Endothelial cell of umbilical vein (primary cell): ENCODE data around the gene LYRM1. TPM values are rescaled to one million over a fixed set of nuclear protein-coding genes. Genes with fewer than 3 reads are reported as not detected.

ENCODE experiments used
- BruUV-seq: library from RNA; stranded (reverse); fragments of 400-500 nt; replicated peaks from 2 replicates; lab custom pipeline; 2021; lab: Mats Ljungman, UMichigan
- CTCF ChIA-PET: fragments of 300-600, 350-600 bp; sonication (Branson Sonifier 250); formaldehyde crosslinking; loops from one replicate; lab custom pipeline; 2021; ENCODE audit warnings: antibody characterized with exemption, inconsistent platforms; lab: Charles Lee
- POLR2A ChIA-PET: fragments of 300-600, 350-600 bp; sonication (Branson Sonifier 250); formaldehyde crosslinking; loops from one replicate; lab custom pipeline; 2021; ENCODE audit warnings: antibody characterized with exemption, inconsistent platforms; lab: Charles Lee
- DNase-seq: peaks from one replicate; pipeline ENCODE4 v3.0.0-alpha.2; 2011; ENCODE audit warnings: low read depth, low spot score
- FAIRE-seq: peaks from 2 replicates; lab custom pipeline; 2011; peaks lifted over from hg19 to GRCh38; lab: Jason Lieb, UNC
- H2AFZ ChIP-seq: 2 replicates; pipeline ENCODE4 v1.6.0; 2012; ENCODE audit warnings: low read depth, low read length, control low read depth, inconsistent platforms
- H3K27ac ChIP-seq: 2 replicates; pipeline ENCODE4 v1.5.1; 2011; ENCODE audit warnings: low read depth, mild to moderate bottlenecking, control low read depth, low read length, moderate library complexity; ENCODE audit not compliant: insufficient read depth
- H3K27me3 ChIP-seq, 2 experiments: 2 replicates each; pipeline versions ENCODE4 v1.6.0 to v1.6.1; 2011; ENCODE audit warnings: low read length in 2 of 2, mixed read lengths in 1 of 2; ENCODE audit not compliant: control insufficient read depth in 2 of 2, insufficient read depth in 2 of 2
- H3K36me3 ChIP-seq, 2 experiments: 2 replicates in 1 of 2; 3 replicates in 1 of 2; pipeline ENCODE4 v1.5.1; 2011; ENCODE audit warnings: low read length in 2 of 2, mild to moderate bottlenecking in 1 of 2, moderate library complexity in 1 of 2; ENCODE audit not compliant: control insufficient read depth in 2 of 2, insufficient read depth in 2 of 2; ENCODE audit errors: extremely low read depth in 1 of 2
- H3K4me1 ChIP-seq: 3 replicates; pipeline ENCODE4 v1.5.1; 2011; ENCODE audit warnings: mild to moderate bottlenecking, low read length; ENCODE audit not compliant: control insufficient read depth, insufficient read depth; ENCODE audit errors: extremely low read depth
- H3K4me2 ChIP-seq: 2 replicates; pipeline ENCODE4 v1.6.1; 2011; ENCODE audit warnings: low read length, control low read depth, mixed read lengths; ENCODE audit not compliant: insufficient read depth
- H3K4me3 ChIP-seq, 3 experiments: fragments of 200-600 bp in 1 of 3; sonication (generic), shearing (Covaris generic) in 1 of 3; replicated peaks in 1 of 3; 2 replicates each; pipeline ENCODE4 v1.5.1; 2011 to 2016; ENCODE audit warnings: control low read depth in 3 of 3, low read length in 3 of 3, mild to moderate bottlenecking in 2 of 3, inconsistent platforms in 1 of 3, low read depth in 1 of 3, moderate library complexity in 1 of 3; ENCODE audit not compliant: insufficient read depth in 1 of 3
- H3K79me2 ChIP-seq: 2 replicates; pipeline ENCODE4 v1.6.0; 2012; ENCODE audit warnings: low read length, inconsistent platforms; ENCODE audit not compliant: control insufficient read depth, insufficient read depth
- H3K9ac ChIP-seq: replicated peaks from 2 replicates; pipeline ENCODE3; 2011; ENCODE audit warnings: low read length, control low read depth; ENCODE audit not compliant: insufficient read depth; ENCODE audit errors: extremely low read depth
- H3K9me1 ChIP-seq: replicated peaks from 3 replicates; pipeline ENCODE4 v1.6.0; 2011; ENCODE audit warnings: mild to moderate bottlenecking, low read length; ENCODE audit not compliant: control insufficient read depth, insufficient read depth; ENCODE audit errors: extremely low read depth
- H3K9me3 ChIP-seq: replicated peaks from 2 replicates; pipeline ENCODE4 v1.5.1; 2012; ENCODE audit warnings: low read length, inconsistent platforms; ENCODE audit not compliant: control insufficient read depth, insufficient read depth
- H4K20me1 ChIP-seq: replicated peaks from 2 replicates; pipeline ENCODE3; 2011; ENCODE audit warnings: mild to moderate bottlenecking, low read length; ENCODE audit not compliant: control insufficient read depth, insufficient read depth; ENCODE audit errors: extremely low read depth
- EZH2 ChIP-seq: IDR thresholded peaks from 2 replicates; pipeline ENCODE4 v1.6.1; 2012; ENCODE audit warnings: borderline replicate concordance, low read depth, mild to moderate bottlenecking, moderate library complexity, low read length, inconsistent platforms; ENCODE audit not compliant: severe bottlenecking
- FOS ChIP-seq: IDR thresholded peaks from 2 replicates; pipeline ENCODE4 v1.6.1; 2011; ENCODE audit warnings: mild to moderate bottlenecking, low read length, moderate library complexity, borderline replicate concordance; ENCODE audit not compliant: insufficient read depth
- GATA2 ChIP-seq: IDR thresholded peaks from 2 replicates; pipeline ENCODE4 v1.7.0; 2011; ENCODE audit warnings: low read depth, mild to moderate bottlenecking, moderate library complexity, mixed read lengths, low read length; ENCODE audit not compliant: insufficient read length, insufficient read depth
- JUN ChIP-seq: IDR thresholded peaks from 2 replicates; pipeline ENCODE4 v1.6.1; 2011; ENCODE audit warnings: borderline replicate concordance, low read depth; ENCODE audit not compliant: insufficient read length, insufficient read depth
- MYC ChIP-seq: IDR thresholded peaks from one replicate; pipeline ENCODE4 v1.6.1; 2011; ENCODE audit warnings: mild to moderate bottlenecking, low read depth, low read length
- POLR2A ChIP-seq: IDR thresholded peaks from 2 replicates; pipeline ENCODE4 v1.6.1; 2012; ENCODE audit warnings: low read depth, mild to moderate bottlenecking, control low read depth, low read length
- POLR2AphosphoS5 ChIP-seq: IDR thresholded peaks from 2 replicates; pipeline ENCODE4 v1.6.1; 2012; ENCODE audit warnings: low read depth, mild to moderate bottlenecking, control low read depth, low read length, moderate library complexity; ENCODE audit not compliant: insufficient read depth
- dilution Hi-C: fragments of 300-500 bp; cut with MboI; formaldehyde crosslinking; loops from one replicate; pipeline ENCODE4 v1.15.0; 2019; ENCODE audit warnings: low sequenced_read_pairs; ENCODE audit not compliant: extremely low pct_ligation_motif_present
- intact Hi-C: fragments of 100-400 bp; cut with micrococcal nuclease; formaldehyde crosslinking; loops from one replicate; pipeline ENCODE4 v1.10.0; 2022
- polyA plus RNA-seq, 4 experiments: library from polyadenylated mRNA; depleted of rRNA in 3 of 4; stranded (reverse) in 3 of 4; unstranded in 1 of 4; fragments of >200 nt; gene quantifications; 2 replicates each; pipeline versions ENCODE4 v1.2.1 to v1.2.3, GENCODE V29; 2011 to 2012; ENCODE audit warnings: missing spikeins in 1 of 4
- total RNA-seq: library from RNA; stranded (reverse); gene quantifications from 2 replicates; pipeline ENCODE4 v1.2.3, GENCODE V29; 2021
- TF ChIP-seq, protein P1 (sequence below), 2 donors: IDR thresholded peaks; 1 replicate in 1 of 2; 2 replicates in 1 of 2; pipeline ENCODE4 v1.5.1; 2011; ENCODE audit warnings: low read length in 2 of 2, mild to moderate bottlenecking in 2 of 2, moderate library complexity in 2 of 2, control low read depth in 1 of 2, inconsistent platforms in 1 of 2, low read depth in 1 of 2; ENCODE audit not compliant: insufficient read depth in 1 of 2; ENCODE audit errors: extremely low read depth in 1 of 2
- TF ChIP-seq, protein P2 (sequence below): IDR thresholded peaks from 2 replicates; pipeline ENCODE4 v1.6.1; 2011; ENCODE audit not compliant: insufficient read depth, insufficient read length

The LYRM1 gene
- total and polyA plus RNA-seq, 2 donors (not counting 3 experiments of a cell fraction or from before 2014, with no cell fraction given): 20.4 to 28.4 TPM

DNA sequence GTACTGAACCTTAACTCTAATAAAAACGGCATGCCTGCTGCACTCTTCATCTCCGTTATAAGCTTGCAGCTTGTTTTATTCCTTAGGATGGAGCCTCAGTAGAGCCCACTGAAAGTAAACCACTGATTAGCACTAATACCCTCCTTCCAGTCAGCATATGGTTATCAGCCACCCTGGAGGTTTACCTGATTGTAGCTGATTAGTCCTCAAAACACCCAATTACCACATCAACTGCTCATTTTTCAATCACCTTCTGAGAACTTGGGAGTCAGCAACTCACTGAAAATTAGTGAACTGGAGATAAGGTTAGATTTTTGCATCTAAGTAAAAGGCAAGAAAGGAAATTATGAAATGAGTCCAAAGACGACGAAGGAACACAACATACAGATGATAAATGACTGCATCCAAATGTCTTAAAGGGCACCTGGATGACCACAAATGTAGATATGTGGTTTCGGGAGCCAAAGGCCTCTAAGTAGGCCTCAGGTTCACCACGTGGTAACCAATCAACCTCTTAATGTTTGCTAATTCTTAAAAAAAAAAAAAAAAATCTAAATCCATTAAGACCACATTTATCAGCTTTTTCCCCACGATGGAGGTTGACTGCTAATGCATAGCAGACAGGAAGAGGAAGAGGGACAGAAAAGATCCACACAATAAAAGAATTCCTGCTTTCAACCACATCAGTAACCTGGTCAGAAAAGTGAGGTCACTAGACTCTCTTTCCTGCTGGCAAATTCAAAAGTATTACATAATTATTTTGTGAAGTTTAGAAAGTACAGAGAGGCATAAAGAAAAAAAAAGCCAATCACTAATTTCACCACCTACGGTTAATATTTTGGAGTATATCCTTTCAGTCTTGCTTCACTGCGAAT, 28.4 kb upstream of the LYRM1 start:
- Histone ChIP-seq H3K4me2 (no peak overlapping the region), H3K9me3 (no peaks in the 10 kb centered on the region), H3K9ac (no peak overlapping the region), H3K4me3 (no peak overlapping the region), H4K20me1 (peaks cover 5% of the 10 kb centered on the region), H3K79me2 (peaks cover 92% of the 10 kb centered on the region), H3K36me3 (peaks cover 0 to 1% of the 10 kb centered on the region in 2 experiments), H3K4me1 (peaks cover 48% of the 10 kb centered on the region), H3K27me3 (no peaks in the 10 kb centered on the region), H2AFZ (no peak overlapping the region), H3K27ac (no peak overlapping the region), H3K9me1 (no peaks in the 10 kb centered on the region)
- BruUV-seq: no TSS peak
- dilution Hi-C loops (no loop called here), intact Hi-C loops (no loop called here)
- TF ChIP-seq FOS (no peak), MYC (no peak), POLR2A (no peak), JUN (no peak), GATA2 (no peak), EZH2 (no peak), POLR2AphosphoS5 (no peak)
- TF ChIP-seq, protein P1, sequence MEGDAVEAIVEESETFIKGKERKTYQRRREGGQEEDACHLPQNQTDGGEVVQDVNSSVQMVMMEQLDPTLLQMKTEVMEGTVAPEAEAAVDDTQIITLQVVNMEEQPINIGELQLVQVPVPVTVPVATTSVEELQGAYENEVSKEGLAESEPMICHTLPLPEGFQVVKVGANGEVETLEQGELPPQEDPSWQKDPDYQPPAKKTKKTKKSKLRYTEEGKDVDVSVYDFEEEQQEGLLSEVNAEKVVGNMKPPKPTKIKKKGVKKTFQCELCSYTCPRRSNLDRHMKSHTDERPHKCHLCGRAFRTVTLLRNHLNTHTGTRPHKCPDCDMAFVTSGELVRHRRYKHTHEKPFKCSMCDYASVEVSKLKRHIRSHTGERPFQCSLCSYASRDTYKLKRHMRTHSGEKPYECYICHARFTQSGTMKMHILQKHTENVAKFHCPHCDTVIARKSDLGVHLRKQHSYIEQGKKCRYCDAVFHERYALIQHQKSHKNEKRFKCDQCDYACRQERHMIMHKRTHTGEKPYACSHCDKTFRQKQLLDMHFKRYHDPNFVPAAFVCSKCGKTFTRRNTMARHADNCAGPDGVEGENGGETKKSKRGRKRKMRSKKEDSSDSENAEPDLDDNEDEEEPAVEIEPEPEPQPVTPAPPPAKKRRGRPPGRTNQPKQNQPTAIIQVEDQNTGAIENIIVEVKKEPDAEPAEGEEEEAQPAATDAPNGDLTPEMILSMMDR (IDR thresholded peaks at IDR 0.05; ENCODE audit: extremely low read depth in 1 of 2, insufficient read depth in 1 of 2, low read depth in 1 of 2, low read length in 2 of 2): no peak
- TF ChIP-seq, protein P2, sequence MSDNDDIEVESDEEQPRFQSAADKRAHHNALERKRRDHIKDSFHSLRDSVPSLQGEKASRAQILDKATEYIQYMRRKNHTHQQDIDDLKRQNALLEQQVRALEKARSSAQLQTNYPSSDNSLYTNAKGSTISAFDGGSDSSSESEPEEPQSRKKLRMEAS: no peak
- CTCF ChIA-PET: interaction anchor here (0.7 to 1.4 kb wide), 3 partner anchors 18 to 48 kb away, joined by 4 to 5 read pairs (median 4); no protein-coding TSS in a partner anchor
- DNase-seq (no peak), FAIRE-seq (no peak)
- POLR2A ChIA-PET: interaction anchor here (0.6 kb wide), 1 partner anchor 51 kb away, joined by 4 read pairs; no protein-coding TSS in a partner anchor
